Renal cortex interstitium (tissue), 11 donors: Measurements from ENCODE around the gene RAMAC. TPM values are rescaled to one million over a fixed set of nuclear protein-coding genes. Genes with fewer than 3 reads are reported as not detected.

ENCODE experiments used
- DNase-seq, 11 donors: peaks; one replicate each; pipeline ENCODE4 v3.0.0-alpha.2; 2013; ENCODE audit warnings: low read depth in 9 of 11, low spot score in 4 of 11; ENCODE audit errors: extremely low read depth in 1 of 11
- polyA plus RNA-seq, 3 donors: library from polyadenylated mRNA; unstranded; fragments of 120-200 nt; gene quantifications; one replicate each; pipeline ENCODE4 v1.2.1, GENCODE V29; 2013; ENCODE audit not compliant: insufficient read length in 3 of 3

The RAMAC gene
- polyA plus RNA-seq, 3 donors = 39.4 to 47.9 (median 42.9) TPM

GRCh38 chr15:82958638-82959037 is 27.4 kb upstream of the RAMAC start:
- no peak for DNase-seq

GRCh38 chr15:82959423-82959822 is 26.6 kb upstream of the RAMAC start:
- DNase-seq = no peak

GRCh38 chr15:82960766-82961165 is 25.2 kb upstream of the RAMAC start:
- DNase-seq = no peak

- no peak for DNase-seq
These were observed 22.3 kb upstream of the RAMAC start for GRCh38 chr15:82963471-82964341.

- DNase-seq = no peak
These were observed 21.1 kb upstream of the RAMAC start for GRCh38 chr15:82964890-82965289.

- DNase-seq = no peak
These were observed 19.3 kb upstream of the RAMAC start for GRCh38 chr15:82966671-82967071.

- no peak for DNase-seq
These were observed 17.9 kb upstream of the RAMAC start for GRCh38 chr15:82968066-82968465.

GRCh38 chr15:82969353-82969752 is 16.7 kb upstream of the RAMAC start:
- DNase-seq = no peak

- no peak for DNase-seq
These were observed 15.8 kb upstream of the RAMAC start for GRCh38 chr15:82970078-82970686.

- DNase-seq = no peak
These were observed 15.3 kb upstream of the RAMAC start for GRCh38 chr15:82970696-82971095.

- no peak for DNase-seq
These were observed 14.6 kb upstream of the RAMAC start for GRCh38 chr15:82971218-82971984.

- DNase-seq = no peak
These were observed 13.0 kb upstream of the RAMAC start for GRCh38 chr15:82972990-82973389.

- no peak for DNase-seq
These were observed 8.9 kb upstream of the RAMAC start for GRCh38 chr15:82977076-82977475.

GRCh38 chr15:82978438-82978837 is 7.6 kb upstream of the RAMAC start:
- DNase-seq = no peak

GRCh38 chr15:82979726-82980125 is 6.3 kb upstream of the RAMAC start:
- DNase-seq = no peak

GRCh38 chr15:82980981-82981380 is 5.0 kb upstream of the RAMAC start:
- DNase-seq = no peak

- no peak for DNase-seq
These were observed 401 bp downstream of the RAMAC start for GRCh38 chr15:82986442-82986780.

- DNase-seq = no peak
These were observed 6.5 kb downstream of the RAMAC start for GRCh38 chr15:82992436-82992998.

- no peak for DNase-seq
These were observed 7.1 kb downstream of the RAMAC start for GRCh38 chr15:82993144-82993543.

- no peak for DNase-seq
These were observed 9.1 kb downstream of the RAMAC start for GRCh38 chr15:82995076-82995475.
